HG03457 (cell line): ENCODE results near the gene CD164L2.
"Not testable (repeated sequence)": the region's sequence is repeated elsewhere in the genome, so short reads cannot be mapped to it uniquely, and the experiment has no call there.

Source experiments
- ATAC-seq: cut with Tn5 transposase; IDR thresholded peaks from one replicate; pipeline ENCODE4 v1.9.1; 2021; ENCODE audit warnings: moderate number of reproducible peaks; ENCODE audit not compliant: unreplicated experiment

Gene CD164L2

GRCh38 chr1:27405598-27406361, 22.6 kb upstream of the CD164L2 start:
- not testable (repeated sequence) for ATAC-seq

GRCh38 chr1:27405074-27405473, 21.9 kb upstream of the CD164L2 start:
- ATAC-seq = no peak

- ATAC-seq = no peak
Observed at GRCh38 chr1:27403931-27404330, 20.8 kb upstream of the CD164L2 start.

- ATAC-seq = no peak
Observed at GRCh38 chr1:27403065-27403726, 20.1 kb upstream of the CD164L2 start.

GRCh38 chr1:27402349-27402754, 19.2 kb upstream of the CD164L2 start:
- ATAC-seq = no peak

GRCh38 chr1:27400963-27401341, 17.8 kb upstream of the CD164L2 start:
- ATAC-seq = no peak

- ATAC-seq = no peak
Observed at GRCh38 chr1:27400082-27400962, 17.2 kb upstream of the CD164L2 start.

GRCh38 chr1:27399251-27400025, 16.3 kb upstream of the CD164L2 start:
- no peak for ATAC-seq

- ATAC-seq = no peak
Observed at GRCh38 chr1:27398405-27399149, 15.4 kb upstream of the CD164L2 start.

- ATAC-seq = no peak
Observed at GRCh38 chr1:27397749-27398148, 14.6 kb upstream of the CD164L2 start.

- ATAC-seq = no peak
Observed at GRCh38 chr1:27397110-27397509, 14.0 kb upstream of the CD164L2 start.

GRCh38 chr1:27395441-27396195, 12.5 kb upstream of the CD164L2 start:
- no peak for ATAC-seq

- ATAC-seq = no peak
Observed at GRCh38 chr1:27394925-27395324, 11.8 kb upstream of the CD164L2 start.

GRCh38 chr1:27394282-27394658, 11.1 kb upstream of the CD164L2 start:
- ATAC-seq = no peak

GRCh38 chr1:27393641-27394281, 10.6 kb upstream of the CD164L2 start:
- no peak for ATAC-seq

GRCh38 chr1:27392778-27393635, 9.9 kb upstream of the CD164L2 start:
- peak; percentile 12 for ATAC-seq

- peak; percentile 71 for ATAC-seq
Observed at GRCh38 chr1:27392096-27392777, 9.1 kb upstream of the CD164L2 start, which contains the start of gene GPR3. GPR3 (plus strand) TSS chr1:27392622; CDS start chr1:27393799, 1,177 bp downstream.
